Nephron progenitor cell (in vitro differentiated cells): Measurements from ENCODE around the gene TBC1D14.

Source experiments
- DNase-seq: peaks from one replicate; pipeline ENCODE4 v3.0.0; 2021
- H3K27ac Mint-ChIP-seq: 2 replicates; pipeline ENCODE4 v1.8.0; 2021; ENCODE audit warnings: mild to moderate bottlenecking, moderate library complexity, mixed read lengths
- H3K27me3 Mint-ChIP-seq: 2 replicates; pipeline ENCODE4 v1.8.0; 2021; ENCODE audit warnings: mild to moderate bottlenecking, low read depth, mixed read lengths; ENCODE audit not compliant: poor library complexity
- H3K36me3 Mint-ChIP-seq: 2 replicates; pipeline ENCODE4 v1.8.0; 2021; ENCODE audit warnings: low read depth, mixed read lengths
- H3K4me1 Mint-ChIP-seq: 2 replicates; pipeline ENCODE4 v1.8.0; 2021; ENCODE audit warnings: mixed read lengths
- H3K4me3 Mint-ChIP-seq: 2 replicates; pipeline ENCODE4 v1.8.0; 2021; ENCODE audit warnings: mild to moderate bottlenecking, moderate library complexity, mixed read lengths
- H3K9me3 Mint-ChIP-seq: 2 replicates; pipeline ENCODE4 v1.8.0; 2021; ENCODE audit warnings: mild to moderate bottlenecking, moderate library complexity, mixed read lengths
- TF ChIP-seq, protein P1 (sequence below): fragments of 200-600 bp; sonication (generic); IDR thresholded peaks from 2 replicates; pipeline ENCODE4 v1.5.0; 2021; ENCODE audit warnings: antibody characterized with exemption

TBC1D14 gene

DNA sequence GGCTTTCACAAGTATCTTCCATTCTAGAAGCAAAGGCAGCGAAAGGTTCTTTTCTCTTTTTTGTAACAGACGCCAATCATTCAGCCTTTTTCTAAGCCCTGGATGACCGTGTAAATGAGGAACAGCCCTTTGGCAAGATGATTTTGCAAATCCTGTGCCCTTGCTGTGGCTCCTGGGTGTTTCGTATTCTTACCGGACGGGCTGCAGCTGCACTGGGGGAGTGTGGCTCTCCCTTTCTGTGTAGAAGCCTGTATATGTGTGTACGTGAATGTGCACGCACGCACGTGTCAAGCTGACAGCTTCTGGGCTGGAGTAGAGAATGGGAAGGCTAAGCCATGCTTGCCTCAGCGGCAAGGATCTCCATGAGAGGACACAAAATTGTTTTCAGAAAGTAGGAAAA lies 150.0 kb downstream of the TBC1D14 start:
- H3K27me3 Mint-ChIP-seq: no peaks in the 10 kb centered on the region
- TF ChIP-seq, protein P1, sequence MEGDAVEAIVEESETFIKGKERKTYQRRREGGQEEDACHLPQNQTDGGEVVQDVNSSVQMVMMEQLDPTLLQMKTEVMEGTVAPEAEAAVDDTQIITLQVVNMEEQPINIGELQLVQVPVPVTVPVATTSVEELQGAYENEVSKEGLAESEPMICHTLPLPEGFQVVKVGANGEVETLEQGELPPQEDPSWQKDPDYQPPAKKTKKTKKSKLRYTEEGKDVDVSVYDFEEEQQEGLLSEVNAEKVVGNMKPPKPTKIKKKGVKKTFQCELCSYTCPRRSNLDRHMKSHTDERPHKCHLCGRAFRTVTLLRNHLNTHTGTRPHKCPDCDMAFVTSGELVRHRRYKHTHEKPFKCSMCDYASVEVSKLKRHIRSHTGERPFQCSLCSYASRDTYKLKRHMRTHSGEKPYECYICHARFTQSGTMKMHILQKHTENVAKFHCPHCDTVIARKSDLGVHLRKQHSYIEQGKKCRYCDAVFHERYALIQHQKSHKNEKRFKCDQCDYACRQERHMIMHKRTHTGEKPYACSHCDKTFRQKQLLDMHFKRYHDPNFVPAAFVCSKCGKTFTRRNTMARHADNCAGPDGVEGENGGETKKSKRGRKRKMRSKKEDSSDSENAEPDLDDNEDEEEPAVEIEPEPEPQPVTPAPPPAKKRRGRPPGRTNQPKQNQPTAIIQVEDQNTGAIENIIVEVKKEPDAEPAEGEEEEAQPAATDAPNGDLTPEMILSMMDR: no peak
- H3K9me3 Mint-ChIP-seq: no peaks in the 10 kb centered on the region
- peaks cover under 1% of the 10 kb centered on the region for H3K4me1 Mint-ChIP-seq
- H3K27ac Mint-ChIP-seq: peak overlapping the region; percentile 93
- H3K4me3 Mint-ChIP-seq: no peak overlapping the region
- no peak for DNase-seq
- peaks cover 72% of the 10 kb centered on the region for H3K36me3 Mint-ChIP-seq

DNA sequence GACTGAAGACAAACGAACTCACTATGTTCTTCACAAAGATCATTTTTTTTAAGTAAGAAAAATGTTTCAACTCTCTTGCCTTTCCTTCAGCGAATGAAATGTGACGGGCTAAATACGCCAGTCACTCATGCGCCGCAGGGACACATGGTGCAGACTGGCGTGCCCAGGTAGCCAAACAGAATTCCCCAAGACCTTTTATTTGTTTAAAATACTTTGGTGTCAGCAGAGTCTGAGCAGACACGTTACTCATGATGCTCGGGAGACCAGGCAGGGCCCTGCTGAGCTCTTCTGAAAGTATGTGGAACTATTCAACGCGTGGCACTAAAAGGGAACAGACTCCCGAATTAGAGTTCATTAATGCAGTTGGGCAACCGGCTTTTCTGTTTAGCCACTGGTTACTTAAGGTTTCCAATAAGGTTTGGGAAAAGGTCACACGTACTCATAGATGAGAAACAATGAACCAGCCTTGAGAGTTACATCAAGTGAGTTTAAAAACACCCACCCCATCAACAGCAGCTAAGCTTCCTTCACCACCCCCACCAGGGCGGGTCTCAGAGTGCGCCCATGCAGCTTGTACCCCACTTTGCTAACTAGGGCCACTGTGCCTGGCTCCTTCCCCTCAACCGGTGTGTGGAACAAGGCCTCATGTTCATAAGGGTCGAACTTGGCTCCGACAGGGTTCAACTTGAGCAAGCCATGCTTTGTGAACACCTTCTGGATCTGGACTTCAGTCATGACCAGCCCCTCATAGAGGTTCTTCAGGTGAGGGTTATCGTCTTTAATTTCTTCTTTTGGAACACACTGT lies 150.9 kb downstream of the TBC1D14 start:
- Mint-ChIP-seq H3K27ac (no peak overlapping the region), H3K36me3 (peaks cover 81% of the 10 kb centered on the region)

DNA sequence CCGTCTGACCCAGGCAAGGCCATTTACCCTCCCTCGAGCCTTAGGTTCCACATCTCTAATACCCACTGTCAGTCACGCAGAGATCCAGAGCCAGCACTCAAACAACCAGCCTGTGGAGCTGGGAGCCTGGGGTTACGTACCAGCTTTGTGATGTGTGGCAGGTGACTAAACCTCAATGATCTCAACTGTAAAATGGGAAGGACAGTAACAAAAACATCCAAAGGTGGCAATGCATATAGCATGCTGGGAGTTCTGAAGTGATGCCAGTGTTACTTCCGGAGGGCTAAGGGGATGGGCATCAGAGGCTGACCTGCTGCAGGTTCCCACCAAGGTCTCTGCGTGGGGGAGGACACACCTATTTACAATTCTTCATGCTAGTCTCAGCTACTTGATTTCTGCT lies 152.2 kb downstream of the TBC1D14 start:
- peaks cover 78% of the 10 kb centered on the region for H3K36me3 Mint-ChIP-seq
- DNase-seq: no peak
- TF ChIP-seq, protein P1: no peak
- H3K4me1 Mint-ChIP-seq: peaks cover 19% of the 10 kb centered on the region
- H3K27ac Mint-ChIP-seq: no peak overlapping the region
- H3K9me3 Mint-ChIP-seq: no peaks in the 10 kb centered on the region
- no peak overlapping the region for H3K4me3 Mint-ChIP-seq
- no peaks in the 10 kb centered on the region for H3K27me3 Mint-ChIP-seq

More for the DNA sequence above, 150.9 kb downstream of the TBC1D14 start:
- DNase-seq: no peak
- TF ChIP-seq, protein P1: no peak
- Mint-ChIP-seq H3K9me3 (no peaks in the 10 kb centered on the region), H3K4me3 (no peak overlapping the region), H3K27me3 (no peaks in the 10 kb centered on the region), H3K4me1 (peaks cover 8% of the 10 kb centered on the region)

DNA sequence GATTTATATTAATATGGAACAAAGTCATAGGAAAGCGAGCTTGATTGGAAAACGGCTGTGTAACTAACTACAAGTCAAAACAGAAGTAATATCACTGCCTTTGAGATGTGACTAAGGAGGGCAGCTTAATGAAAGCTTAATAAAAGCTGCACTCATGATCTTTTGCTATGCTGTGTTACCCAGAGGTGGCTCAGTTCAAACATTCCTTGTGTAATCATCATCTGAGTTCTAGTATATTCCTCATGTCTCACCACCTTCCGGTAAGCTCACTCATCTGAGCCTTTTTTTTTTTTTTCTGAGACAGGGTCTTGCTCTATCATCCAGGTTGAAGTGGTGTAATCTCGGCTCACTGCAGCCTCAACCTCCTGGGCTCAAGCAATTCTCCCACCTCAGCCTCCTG lies 153.2 kb downstream of the TBC1D14 start:
- Mint-ChIP-seq H3K36me3 (peaks cover 72% of the 10 kb centered on the region), H3K4me3 (no peak overlapping the region), H3K27ac (no peak overlapping the region), H3K4me1 (peaks cover 25% of the 10 kb centered on the region), H3K9me3 (no peaks in the 10 kb centered on the region), H3K27me3 (no peaks in the 10 kb centered on the region)
- DNase-seq: no peak
- TF ChIP-seq, protein P1: no peak

- H3K36me3 Mint-ChIP-seq: peaks cover 67% of the 10 kb centered on the region
- H3K9me3 Mint-ChIP-seq: no peaks in the 10 kb centered on the region
Observed at GRCh38 chr4:7063362-7063761, 153.7 kb downstream of the TBC1D14 start.

More at GRCh38 chr4:7063362-7063761, 153.7 kb downstream of the TBC1D14 start:
- no peak for DNase-seq
- no peak overlapping the region for H3K4me3 Mint-ChIP-seq
- TF ChIP-seq, protein P1: no peak
- peaks cover 26% of the 10 kb centered on the region for H3K4me1 Mint-ChIP-seq
- no peaks in the 10 kb centered on the region for H3K27me3 Mint-ChIP-seq
- no peak overlapping the region for H3K27ac Mint-ChIP-seq
